NCI-H526 treated with DMSO at 0.1 percent for 48 hours (cell line): ENCODE measurements around the gene DTYMK.
A peak's percentile ranks its signal among the peaks of the same experiment; 100 is the strongest.
"Not testable (repeated sequence)": the region's sequence is repeated elsewhere in the genome, so short reads cannot be mapped to it uniquely, and the experiment has no call there.

Experiments used
- DNase-seq: peaks from one replicate; lab custom pipeline; 2025; lab: John Stamatoyannopoulos, UW

DTYMK gene

GRCh38 chr2:241686650-241687425 lies at the start of gene DTYMK:
TSS of gene DTYMK (minus strand) at chr2:241686815. CDS start at chr2:241686783, 32 bp downstream.
- DNase-seq, result peak; percentile 96

GRCh38 chr2:241736111-241736510 lies 49.5 kb upstream of the DTYMK start:
- DNase-seq, result no peak

DNA sequence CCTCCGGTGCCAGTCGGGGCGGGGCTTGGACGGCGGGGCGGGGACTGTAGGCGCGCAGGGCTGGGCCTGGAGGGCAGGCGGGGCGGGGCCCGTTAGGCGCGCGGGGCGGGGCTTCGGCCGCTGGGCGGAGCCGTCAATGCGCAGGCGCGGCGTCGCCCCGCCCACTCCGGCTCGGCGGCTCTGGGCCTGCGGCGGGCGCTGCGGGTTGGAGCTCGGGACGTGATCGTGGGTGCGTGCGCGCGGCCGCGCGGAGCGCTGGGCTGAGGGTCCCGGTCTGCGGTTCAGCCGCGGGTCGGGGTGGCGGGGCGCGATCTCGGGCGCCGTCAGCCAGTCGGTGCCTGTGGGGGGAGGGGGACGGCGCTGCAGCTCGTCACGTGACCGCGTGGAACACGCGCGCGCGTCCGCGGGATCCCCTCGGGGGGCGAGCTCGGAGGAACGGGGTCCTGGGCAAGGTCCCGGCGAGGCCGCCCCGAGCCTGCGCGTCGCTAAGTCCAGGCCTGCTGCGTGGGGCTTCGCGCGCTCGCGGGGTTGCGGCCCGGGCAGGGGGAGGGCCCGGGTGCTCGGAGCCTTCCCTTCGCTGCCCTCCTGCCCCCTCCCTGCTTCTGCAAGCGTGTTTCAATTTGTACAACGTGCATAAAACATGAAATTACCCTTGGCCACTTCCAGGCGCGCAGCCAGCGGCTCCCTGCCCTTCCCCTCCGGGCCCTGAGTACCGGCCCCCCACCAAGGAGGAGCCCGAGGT lies 48.0 kb upstream of the DTYMK start, which contains the start of gene D2HGDH:
TSS of gene D2HGDH (plus strand) at position 164 of the 742 bp plus-strand sequence. CDS start 595 bp downstream, outside the sequence.
- DNase-seq, result peak; percentile 60

GRCh38 chr2:241734208-241734466 lies 47.5 kb upstream of the DTYMK start:
- DNase-seq, result no peak

- no peak for DNase-seq
Measured at GRCh38 chr2:241733391-241734207, 47.0 kb upstream of the DTYMK start.

DNA sequence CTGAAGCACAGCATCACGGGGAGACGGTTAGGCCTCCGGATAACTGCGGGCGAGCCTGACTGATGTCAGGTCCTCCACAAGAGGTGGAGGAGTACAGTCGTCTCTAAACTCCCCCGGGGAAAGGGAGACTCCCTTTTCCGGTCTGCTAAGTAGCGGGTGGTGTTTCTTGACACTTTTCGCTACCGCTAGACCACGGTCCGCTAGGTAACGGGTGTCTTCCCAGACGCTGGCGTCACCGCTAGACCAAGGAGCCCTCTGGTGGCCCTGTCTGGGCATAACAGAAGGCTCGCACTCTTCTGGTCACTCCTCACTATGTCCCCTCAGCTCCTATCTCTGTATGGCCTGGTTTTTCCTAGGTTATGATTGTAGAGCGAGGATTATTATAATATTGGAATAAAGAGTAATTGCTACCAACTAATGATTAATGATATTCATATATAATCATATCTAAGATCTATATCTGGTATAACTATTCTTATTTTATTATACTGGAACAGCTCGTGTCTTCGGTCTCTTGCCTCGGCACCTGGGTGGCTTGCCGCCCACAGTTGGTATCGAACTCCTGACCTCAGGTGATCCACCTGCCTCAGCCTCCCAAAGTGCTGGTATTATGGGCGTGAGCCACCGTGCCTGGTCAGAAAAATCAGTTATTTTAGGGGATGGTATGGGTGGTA lies 46.0 kb upstream of the DTYMK start:
- DNase-seq, result not testable (repeated sequence)

DNA sequence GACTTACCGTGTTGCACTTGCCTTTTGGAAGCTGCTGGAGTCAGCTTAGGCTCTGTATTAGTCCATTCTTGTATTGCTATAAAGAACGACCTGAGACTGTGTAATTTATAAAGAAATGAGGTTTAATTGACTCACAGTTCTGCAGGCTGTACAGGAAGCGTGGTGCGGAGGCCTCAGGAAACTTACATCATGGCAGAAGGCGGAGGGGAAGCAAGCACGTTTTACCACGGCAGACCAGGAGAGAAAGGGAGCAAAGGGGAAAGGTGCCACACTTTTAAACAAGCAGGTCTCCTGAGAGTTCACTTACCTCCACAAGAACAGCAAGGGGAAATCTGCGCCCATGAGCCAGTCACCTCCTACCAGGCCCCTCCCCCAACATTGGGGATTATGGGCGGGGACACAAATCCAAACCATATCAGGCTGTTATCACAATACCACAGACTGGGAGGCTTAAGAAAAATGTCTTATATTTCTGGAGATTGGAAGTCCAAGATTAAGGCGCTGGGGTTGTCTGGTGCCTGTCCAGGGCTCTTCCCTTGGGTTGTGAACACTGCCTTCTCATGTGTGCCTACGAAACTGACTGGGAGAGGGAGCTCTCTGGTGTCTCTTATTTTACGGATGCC lies 44.2 kb upstream of the DTYMK start:
- no peak for DNase-seq

DNA sequence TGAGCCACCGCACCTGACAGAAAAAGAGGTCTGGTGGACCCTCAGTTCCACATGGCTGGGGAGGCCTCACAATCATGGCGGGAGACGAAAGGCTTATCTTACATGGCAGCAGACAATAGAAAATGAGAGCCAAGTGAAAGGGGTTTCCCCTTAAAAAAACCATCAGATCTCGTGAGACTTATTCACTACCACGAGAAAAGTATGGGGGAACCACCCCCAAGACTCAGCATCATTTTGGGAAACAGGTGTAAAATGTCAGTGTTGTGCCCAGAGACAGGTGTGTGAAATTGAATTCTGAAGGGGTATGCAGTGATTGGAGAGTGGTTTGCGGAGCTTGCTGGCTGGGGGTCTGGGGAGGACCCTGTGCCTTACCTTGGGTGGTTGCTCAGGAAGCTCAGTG lies 43.3 kb upstream of the DTYMK start:
- DNase-seq, result no peak

GRCh38 chr2:241728627-241729026 lies 42.0 kb upstream of the DTYMK start:
- DNase-seq, result no peak

- DNase-seq, result no peak
Measured at GRCh38 chr2:241728000-241728399, 41.4 kb upstream of the DTYMK start.

- no peak for DNase-seq
Measured at GRCh38 chr2:241726459-241726858, 39.8 kb upstream of the DTYMK start.

- no peak for DNase-seq
Measured at GRCh38 chr2:241724975-241725870, 38.6 kb upstream of the DTYMK start.

DNA sequence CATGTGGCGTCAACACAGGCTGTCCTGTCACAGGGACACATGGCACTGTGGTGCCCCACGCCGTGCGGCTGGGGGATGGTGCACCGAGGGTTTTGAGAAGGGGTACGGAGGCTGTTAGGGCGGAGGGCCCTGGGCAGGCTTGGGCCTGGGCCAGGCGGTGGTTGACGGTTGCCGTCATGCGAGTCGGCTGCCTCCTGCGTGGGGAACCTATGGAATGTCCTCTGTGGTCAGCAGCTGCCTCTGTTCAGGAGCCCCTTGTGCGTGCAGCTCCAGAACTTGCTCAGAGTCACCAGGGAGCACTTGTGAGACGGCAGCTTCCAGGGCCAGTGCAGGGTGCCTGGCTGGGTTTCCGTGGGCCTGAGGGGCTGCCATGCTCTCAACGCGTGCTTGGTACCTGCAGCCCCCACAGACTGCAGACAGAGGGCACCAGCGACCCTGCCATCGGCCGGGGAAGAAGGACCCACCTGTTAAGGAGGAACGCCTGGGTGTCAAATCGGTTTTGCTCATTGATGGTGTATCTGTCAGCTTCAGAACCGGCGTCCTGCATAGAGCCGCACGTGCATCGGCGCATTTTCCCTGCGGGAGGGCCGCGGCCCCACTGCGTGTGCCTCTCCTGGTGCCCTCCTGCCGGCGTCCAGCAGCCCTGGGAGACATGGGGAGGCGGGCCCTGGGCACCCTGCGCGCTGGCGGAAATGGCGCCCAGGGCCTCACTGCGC lies 37.8 kb upstream of the DTYMK start:
- DNase-seq, result no peak

DNA sequence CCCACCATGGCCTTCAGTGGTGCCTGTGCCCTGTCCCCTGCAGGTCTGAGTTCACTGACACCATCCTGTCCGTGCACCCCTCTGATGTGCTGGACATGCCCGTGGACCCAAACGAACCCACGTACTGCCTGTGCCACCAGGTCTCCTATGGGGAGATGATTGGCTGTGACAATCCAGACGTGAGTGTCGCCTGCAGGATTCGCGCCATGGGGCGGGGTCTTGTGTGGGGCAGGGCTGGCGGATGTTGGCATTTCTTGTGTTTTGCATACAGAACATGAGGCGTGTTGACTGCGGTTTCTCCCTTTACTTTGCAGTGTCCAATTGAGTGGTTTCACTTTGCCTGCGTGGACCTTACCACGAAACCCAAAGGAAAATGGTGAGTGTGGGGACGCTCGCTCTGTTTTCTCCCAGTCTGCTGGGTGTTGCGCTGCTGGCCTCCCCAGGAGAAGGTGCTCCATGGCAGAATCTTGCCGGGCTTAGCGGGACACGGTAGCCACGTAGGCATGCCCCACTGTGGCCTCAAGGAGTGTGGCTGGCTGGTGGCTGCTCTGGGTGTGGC lies 36.4 kb upstream of the DTYMK start:
- DNase-seq, result no peak

DNA sequence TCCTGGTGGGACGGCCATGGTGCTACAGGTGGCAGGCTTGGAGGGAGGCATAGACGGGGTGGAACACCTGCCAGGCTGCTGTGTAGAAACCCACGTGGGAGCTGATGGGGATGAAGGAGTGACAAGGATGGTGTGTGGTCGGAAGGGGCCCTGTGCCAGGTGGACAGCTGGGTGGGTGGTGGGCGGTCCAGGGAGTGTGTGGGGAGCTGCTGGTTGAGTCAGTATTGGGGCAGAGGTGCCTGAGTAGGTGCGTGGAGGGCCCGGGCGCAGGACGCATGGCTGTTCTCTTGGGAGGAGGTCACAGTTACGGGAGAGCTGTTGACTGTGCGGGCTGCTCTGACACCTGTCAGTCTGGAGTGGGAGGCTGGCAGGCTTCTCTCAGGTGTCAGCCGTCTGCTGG lies 35.2 kb upstream of the DTYMK start:
- no peak for DNase-seq

DNA sequence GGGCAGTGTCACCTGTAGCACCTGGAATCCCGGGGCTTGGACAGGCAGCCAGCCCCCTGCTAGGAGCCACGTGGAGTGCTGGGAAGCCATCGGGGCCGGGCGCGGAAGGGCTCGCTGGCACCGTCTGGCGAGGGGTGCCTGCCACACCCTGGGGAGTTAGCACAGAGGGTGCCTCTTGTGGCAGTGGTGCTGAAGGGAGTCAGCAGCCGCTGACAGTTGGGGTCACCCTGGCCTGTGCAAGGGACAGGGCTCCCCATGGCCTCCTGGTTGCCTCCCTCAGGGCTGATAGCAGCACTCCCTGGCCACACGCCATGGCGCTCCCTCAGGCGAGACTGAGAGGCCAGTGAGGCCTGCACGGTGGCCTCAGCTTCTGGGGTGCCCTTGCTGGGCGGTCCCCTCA lies 33.9 kb upstream of the DTYMK start:
- no peak for DNase-seq

DNA sequence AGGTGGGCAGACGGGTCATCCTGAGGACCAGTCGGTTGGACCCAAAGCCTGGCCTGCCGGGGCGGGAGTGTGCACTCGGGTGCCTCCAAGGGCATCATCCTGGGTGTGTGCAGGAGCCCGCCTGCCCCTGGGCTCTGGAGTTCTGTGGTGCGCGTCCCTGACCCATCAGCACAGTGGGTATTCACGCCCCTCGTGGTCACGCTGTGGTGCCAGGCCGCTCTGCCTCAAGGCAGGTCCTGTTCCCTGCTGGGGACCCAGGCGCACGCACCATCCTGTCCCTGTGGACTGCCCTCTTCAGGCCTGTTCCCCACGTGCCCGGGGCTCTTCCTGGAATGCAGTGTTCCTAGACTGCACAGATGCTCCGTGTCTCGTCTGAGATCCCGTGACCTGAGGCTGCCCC lies 33.5 kb upstream of the DTYMK start:
- no peak for DNase-seq

DNA sequence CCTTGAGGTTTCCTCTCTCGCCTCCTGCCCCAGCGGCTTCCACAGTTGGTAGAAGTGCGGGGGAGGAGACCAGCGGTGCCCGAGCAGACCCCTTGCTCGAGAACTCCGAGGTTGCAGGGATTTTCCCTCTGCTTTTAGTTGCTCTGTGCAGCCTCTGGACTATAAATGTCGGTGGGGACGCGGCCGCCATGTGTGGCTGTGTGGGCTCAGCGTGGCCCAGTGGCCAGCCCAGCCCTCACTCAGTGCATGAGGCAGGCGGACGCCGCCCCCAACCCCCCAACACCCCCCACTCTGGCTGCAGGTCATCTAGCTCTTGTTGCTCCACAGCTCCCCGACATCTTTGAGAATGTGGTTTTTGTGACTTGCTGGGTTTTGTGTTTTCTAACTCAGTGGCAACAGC lies 32.5 kb upstream of the DTYMK start:
- DNase-seq, result no peak

DNA sequence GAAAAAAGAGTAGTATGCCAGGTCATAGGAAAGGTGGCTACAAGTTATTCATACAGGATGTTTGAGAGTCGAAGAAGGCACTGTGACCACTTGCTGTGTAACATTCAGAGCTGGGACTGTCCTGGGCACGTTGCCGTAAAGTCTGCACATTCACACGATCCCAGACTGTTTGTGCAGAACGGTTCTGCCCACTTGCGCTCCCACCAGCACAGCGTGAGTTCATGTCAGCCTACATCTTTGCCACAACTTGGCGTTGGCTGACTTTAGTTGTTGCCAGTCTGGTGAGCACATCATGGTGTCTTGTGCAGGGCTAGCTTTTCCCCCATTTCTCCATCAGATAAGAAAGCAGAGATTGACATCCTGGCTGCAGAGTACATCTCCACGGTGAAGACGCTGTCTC lies 22.3 kb upstream of the DTYMK start:
- DNase-seq, result no peak

DNA sequence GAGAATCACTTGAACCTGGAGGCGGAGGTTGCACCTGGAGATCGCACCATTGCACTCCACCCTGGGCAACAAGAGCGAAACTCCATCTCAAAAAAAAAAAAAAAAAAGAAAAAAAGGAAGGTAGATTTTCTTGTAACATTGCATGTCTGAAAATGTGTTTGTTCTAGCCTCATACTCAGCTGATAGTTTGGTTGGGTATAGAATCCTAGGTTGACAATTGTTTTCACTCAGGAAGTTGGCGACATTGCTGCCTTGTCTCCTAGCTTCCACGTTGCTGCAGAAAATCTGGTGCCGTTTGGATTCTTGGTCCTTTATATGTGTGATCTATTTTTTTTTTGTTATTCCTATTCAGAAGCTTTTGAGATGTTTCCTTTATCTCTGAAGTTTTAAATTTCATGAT lies 19.9 kb upstream of the DTYMK start:
- no peak for DNase-seq
